Endothelial cell of umbilical vein (primary cell): Measurements from ENCODE around the gene ASAP2. TPM values are rescaled to one million over a fixed set of nuclear protein-coding genes. Genes with fewer than 3 reads are reported as not detected.

Experiments used
- BruUV-seq: library from RNA; stranded (reverse); fragments of 400-500 nt; replicated peaks from 2 replicates; lab custom pipeline; 2021; lab: Mats Ljungman, UMichigan
- CTCF ChIA-PET: fragments of 300-600, 350-600 bp; sonication (Branson Sonifier 250); formaldehyde crosslinking; loops from one replicate; lab custom pipeline; 2021; ENCODE audit warnings: antibody characterized with exemption, inconsistent platforms; lab: Charles Lee
- POLR2A ChIA-PET: fragments of 300-600, 350-600 bp; sonication (Branson Sonifier 250); formaldehyde crosslinking; loops from one replicate; lab custom pipeline; 2021; ENCODE audit warnings: antibody characterized with exemption, inconsistent platforms; lab: Charles Lee
- DNase-seq: peaks from one replicate; pipeline ENCODE4 v3.0.0-alpha.2; 2011; ENCODE audit warnings: low read depth, low spot score
- FAIRE-seq: peaks from 2 replicates; lab custom pipeline; 2011; peaks lifted over from hg19 to GRCh38; lab: Jason Lieb, UNC
- H2AFZ ChIP-seq: 2 replicates; pipeline ENCODE4 v1.6.0; 2012; ENCODE audit warnings: low read depth, low read length, control low read depth, inconsistent platforms
- H3K27ac ChIP-seq: 2 replicates; pipeline ENCODE4 v1.5.1; 2011; ENCODE audit warnings: low read depth, mild to moderate bottlenecking, control low read depth, low read length, moderate library complexity; ENCODE audit not compliant: insufficient read depth
- H3K27me3 ChIP-seq, 2 experiments: 2 replicates each; pipeline versions ENCODE4 v1.6.0 to v1.6.1; 2011; ENCODE audit warnings: low read length in 2 of 2, mixed read lengths in 1 of 2; ENCODE audit not compliant: control insufficient read depth in 2 of 2, insufficient read depth in 2 of 2
- H3K36me3 ChIP-seq, 2 experiments: 2 replicates in 1 of 2; 3 replicates in 1 of 2; pipeline ENCODE4 v1.5.1; 2011; ENCODE audit warnings: low read length in 2 of 2, mild to moderate bottlenecking in 1 of 2, moderate library complexity in 1 of 2; ENCODE audit not compliant: control insufficient read depth in 2 of 2, insufficient read depth in 2 of 2; ENCODE audit errors: extremely low read depth in 1 of 2
- H3K4me1 ChIP-seq: 3 replicates; pipeline ENCODE4 v1.5.1; 2011; ENCODE audit warnings: mild to moderate bottlenecking, low read length; ENCODE audit not compliant: control insufficient read depth, insufficient read depth; ENCODE audit errors: extremely low read depth
- H3K4me2 ChIP-seq: 2 replicates; pipeline ENCODE4 v1.6.1; 2011; ENCODE audit warnings: low read length, control low read depth, mixed read lengths; ENCODE audit not compliant: insufficient read depth
- H3K4me3 ChIP-seq, 3 experiments: fragments of 200-600 bp in 1 of 3; sonication (generic), shearing (Covaris generic) in 1 of 3; replicated peaks in 1 of 3; 2 replicates each; pipeline ENCODE4 v1.5.1; 2011 to 2016; ENCODE audit warnings: control low read depth in 3 of 3, low read length in 3 of 3, mild to moderate bottlenecking in 2 of 3, inconsistent platforms in 1 of 3, low read depth in 1 of 3, moderate library complexity in 1 of 3; ENCODE audit not compliant: insufficient read depth in 1 of 3
- H3K79me2 ChIP-seq: 2 replicates; pipeline ENCODE4 v1.6.0; 2012; ENCODE audit warnings: low read length, inconsistent platforms; ENCODE audit not compliant: control insufficient read depth, insufficient read depth
- H3K9ac ChIP-seq: replicated peaks from 2 replicates; pipeline ENCODE3; 2011; ENCODE audit warnings: low read length, control low read depth; ENCODE audit not compliant: insufficient read depth; ENCODE audit errors: extremely low read depth
- H3K9me1 ChIP-seq: replicated peaks from 3 replicates; pipeline ENCODE4 v1.6.0; 2011; ENCODE audit warnings: mild to moderate bottlenecking, low read length; ENCODE audit not compliant: control insufficient read depth, insufficient read depth; ENCODE audit errors: extremely low read depth
- H3K9me3 ChIP-seq: replicated peaks from 2 replicates; pipeline ENCODE4 v1.5.1; 2012; ENCODE audit warnings: low read length, inconsistent platforms; ENCODE audit not compliant: control insufficient read depth, insufficient read depth
- H4K20me1 ChIP-seq: replicated peaks from 2 replicates; pipeline ENCODE3; 2011; ENCODE audit warnings: mild to moderate bottlenecking, low read length; ENCODE audit not compliant: control insufficient read depth, insufficient read depth; ENCODE audit errors: extremely low read depth
- EZH2 ChIP-seq: IDR thresholded peaks from 2 replicates; pipeline ENCODE4 v1.6.1; 2012; ENCODE audit warnings: borderline replicate concordance, low read depth, mild to moderate bottlenecking, moderate library complexity, low read length, inconsistent platforms; ENCODE audit not compliant: severe bottlenecking
- FOS ChIP-seq: IDR thresholded peaks from 2 replicates; pipeline ENCODE4 v1.6.1; 2011; ENCODE audit warnings: mild to moderate bottlenecking, low read length, moderate library complexity, borderline replicate concordance; ENCODE audit not compliant: insufficient read depth
- GATA2 ChIP-seq: IDR thresholded peaks from 2 replicates; pipeline ENCODE4 v1.7.0; 2011; ENCODE audit warnings: low read depth, mild to moderate bottlenecking, moderate library complexity, mixed read lengths, low read length; ENCODE audit not compliant: insufficient read length, insufficient read depth
- JUN ChIP-seq: IDR thresholded peaks from 2 replicates; pipeline ENCODE4 v1.6.1; 2011; ENCODE audit warnings: borderline replicate concordance, low read depth; ENCODE audit not compliant: insufficient read length, insufficient read depth
- MAX ChIP-seq: IDR thresholded peaks from 2 replicates; pipeline ENCODE4 v1.6.1; 2011; ENCODE audit not compliant: insufficient read depth, insufficient read length
- MYC ChIP-seq: IDR thresholded peaks from one replicate; pipeline ENCODE4 v1.6.1; 2011; ENCODE audit warnings: mild to moderate bottlenecking, low read depth, low read length
- POLR2A ChIP-seq: IDR thresholded peaks from 2 replicates; pipeline ENCODE4 v1.6.1; 2012; ENCODE audit warnings: low read depth, mild to moderate bottlenecking, control low read depth, low read length
- POLR2AphosphoS5 ChIP-seq: IDR thresholded peaks from 2 replicates; pipeline ENCODE4 v1.6.1; 2012; ENCODE audit warnings: low read depth, mild to moderate bottlenecking, control low read depth, low read length, moderate library complexity; ENCODE audit not compliant: insufficient read depth
- dilution Hi-C: fragments of 300-500 bp; cut with MboI; formaldehyde crosslinking; loops from one replicate; pipeline ENCODE4 v1.15.0; 2019; ENCODE audit warnings: low sequenced_read_pairs; ENCODE audit not compliant: extremely low pct_ligation_motif_present
- intact Hi-C: fragments of 100-400 bp; cut with micrococcal nuclease; formaldehyde crosslinking; loops from one replicate; pipeline ENCODE4 v1.10.0; 2022
- polyA plus RNA-seq, 4 experiments: library from polyadenylated mRNA; depleted of rRNA in 3 of 4; stranded (reverse) in 3 of 4; unstranded in 1 of 4; fragments of >200 nt; gene quantifications; 2 replicates each; pipeline versions ENCODE4 v1.2.1 to v1.2.3, GENCODE V29; 2011 to 2012; ENCODE audit warnings: missing spikeins in 1 of 4
- total RNA-seq: library from RNA; stranded (reverse); gene quantifications from 2 replicates; pipeline ENCODE4 v1.2.3, GENCODE V29; 2021
- TF ChIP-seq, protein P1 (sequence below), 2 donors: IDR thresholded peaks; 1 replicate in 1 of 2; 2 replicates in 1 of 2; pipeline ENCODE4 v1.5.1; 2011; ENCODE audit warnings: low read length in 2 of 2, mild to moderate bottlenecking in 2 of 2, moderate library complexity in 2 of 2, control low read depth in 1 of 2, inconsistent platforms in 1 of 2, low read depth in 1 of 2; ENCODE audit not compliant: insufficient read depth in 1 of 2; ENCODE audit errors: extremely low read depth in 1 of 2

ASAP2 gene
- total and polyA plus RNA-seq, 2 donors (not counting 3 experiments of a cell fraction or from before 2014, with no cell fraction given), result 31.1 to 79.2 TPM

DNA sequence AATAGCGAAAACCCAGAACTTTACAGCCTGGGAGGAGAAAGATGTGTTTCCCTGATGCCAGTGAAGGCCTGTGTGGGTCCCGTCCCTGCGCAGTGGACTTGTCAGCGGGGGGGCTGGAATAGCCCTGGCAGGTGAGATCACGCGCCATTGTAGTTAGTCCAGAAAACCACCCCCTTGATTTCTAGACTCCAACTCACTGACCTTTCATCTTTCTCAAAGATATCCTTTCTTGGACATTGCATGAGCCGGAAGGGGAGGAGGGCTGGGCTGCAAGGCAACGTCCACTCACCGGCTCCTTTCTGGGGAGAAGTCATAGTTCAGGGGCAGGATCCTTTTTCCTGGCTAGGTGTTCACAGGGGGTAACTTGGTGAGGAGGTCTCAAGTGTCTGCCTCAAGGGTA, 22.3 kb upstream of the ASAP2 start:
- Histone ChIP-seq H3K4me2 (no peak overlapping the region), H3K4me3 (no peak overlapping the region), H2AFZ (no peak overlapping the region), H3K4me1 (peaks cover 11% of the 10 kb centered on the region), H3K27me3 (no peaks in the 10 kb centered on the region), H3K27ac (no peak overlapping the region), H3K79me2 (no peaks in the 10 kb centered on the region), H4K20me1 (no peaks in the 10 kb centered on the region), H3K9ac (no peak overlapping the region), H3K9me3 (no peaks in the 10 kb centered on the region), H3K9me1 (no peaks in the 10 kb centered on the region), H3K36me3 (no peaks in the 10 kb centered on the region)
- dilution Hi-C loops, result no loop called here
- no TSS peak for BruUV-seq
- DNase-seq, result no peak
- POLR2A ChIA-PET, result no interaction called here
- TF ChIP-seq FOS (no peak), GATA2 (no peak), EZH2 (no peak)
- CTCF ChIA-PET, result interaction anchor here (0.7 kb wide), 1 partner anchor 45 kb away, joined by 3 read pairs; no protein-coding TSS in a partner anchor
- intact Hi-C loops, result no loop called here
- FAIRE-seq, result no peak

DNA sequence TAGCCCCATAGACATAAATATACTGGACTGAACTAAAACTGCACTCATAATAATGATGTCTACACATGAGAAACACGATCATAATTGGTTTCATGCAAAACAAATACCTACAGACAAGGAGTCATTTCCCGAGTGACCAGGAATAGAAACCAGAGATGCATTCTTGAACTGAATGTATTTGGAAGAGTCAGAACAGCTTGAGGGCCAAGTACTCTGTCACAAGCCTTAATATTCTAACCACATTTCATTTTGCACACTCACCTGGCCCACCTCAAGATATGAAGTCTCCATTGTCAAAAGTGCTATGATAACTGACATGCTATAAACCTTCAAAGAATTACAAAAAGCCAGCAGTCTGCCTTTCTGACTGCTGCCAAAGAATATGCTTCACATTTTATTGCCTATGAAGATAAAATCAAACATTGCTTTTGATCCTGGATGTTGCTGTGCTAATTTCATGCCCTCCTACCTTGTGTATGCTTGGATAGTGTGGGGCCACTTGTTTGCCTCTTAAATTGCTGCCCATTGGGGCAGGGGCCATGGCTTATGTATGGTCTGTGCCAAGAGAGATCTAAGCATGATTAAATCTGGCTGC, 18.9 kb upstream of the ASAP2 start:
- Histone ChIP-seq H3K9ac (no peak overlapping the region), H3K79me2 (no peaks in the 10 kb centered on the region), H3K4me2 (no peak overlapping the region), H3K27me3 (no peaks in the 10 kb centered on the region), H3K27ac (no peak overlapping the region), H3K4me1 (no peaks in the 10 kb centered on the region), H2AFZ (no peak overlapping the region), H4K20me1 (no peaks in the 10 kb centered on the region), H3K9me1 (no peaks in the 10 kb centered on the region), H3K9me3 (no peaks in the 10 kb centered on the region), H3K4me3 (no peak overlapping the region), H3K36me3 (no peaks in the 10 kb centered on the region)
- TF ChIP-seq, protein P1, sequence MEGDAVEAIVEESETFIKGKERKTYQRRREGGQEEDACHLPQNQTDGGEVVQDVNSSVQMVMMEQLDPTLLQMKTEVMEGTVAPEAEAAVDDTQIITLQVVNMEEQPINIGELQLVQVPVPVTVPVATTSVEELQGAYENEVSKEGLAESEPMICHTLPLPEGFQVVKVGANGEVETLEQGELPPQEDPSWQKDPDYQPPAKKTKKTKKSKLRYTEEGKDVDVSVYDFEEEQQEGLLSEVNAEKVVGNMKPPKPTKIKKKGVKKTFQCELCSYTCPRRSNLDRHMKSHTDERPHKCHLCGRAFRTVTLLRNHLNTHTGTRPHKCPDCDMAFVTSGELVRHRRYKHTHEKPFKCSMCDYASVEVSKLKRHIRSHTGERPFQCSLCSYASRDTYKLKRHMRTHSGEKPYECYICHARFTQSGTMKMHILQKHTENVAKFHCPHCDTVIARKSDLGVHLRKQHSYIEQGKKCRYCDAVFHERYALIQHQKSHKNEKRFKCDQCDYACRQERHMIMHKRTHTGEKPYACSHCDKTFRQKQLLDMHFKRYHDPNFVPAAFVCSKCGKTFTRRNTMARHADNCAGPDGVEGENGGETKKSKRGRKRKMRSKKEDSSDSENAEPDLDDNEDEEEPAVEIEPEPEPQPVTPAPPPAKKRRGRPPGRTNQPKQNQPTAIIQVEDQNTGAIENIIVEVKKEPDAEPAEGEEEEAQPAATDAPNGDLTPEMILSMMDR (IDR thresholded peaks at IDR 0.05; ENCODE audit: extremely low read depth in 1 of 2, insufficient read depth in 1 of 2, low read depth in 1 of 2, low read length in 2 of 2), result no peak
- TF ChIP-seq POLR2AphosphoS5, result no peak
- no peak for TF ChIP-seq POLR2A
- no peak for TF ChIP-seq MAX
- TF ChIP-seq MYC, result no peak
- no peak for TF ChIP-seq GATA2
- TF ChIP-seq JUN, result no peak
- no peak for TF ChIP-seq EZH2
- no peak for TF ChIP-seq FOS
- POLR2A ChIA-PET, result no interaction called here
- CTCF ChIA-PET, result no interaction called here
- FAIRE-seq, result no peak
- intact Hi-C loops (no loop called here), dilution Hi-C loops (no loop called here)
- no peak for DNase-seq
- no TSS peak for BruUV-seq
